Measurements from ENCODE around the gene OR5AU1.

OR5AU1 gene

DNA sequence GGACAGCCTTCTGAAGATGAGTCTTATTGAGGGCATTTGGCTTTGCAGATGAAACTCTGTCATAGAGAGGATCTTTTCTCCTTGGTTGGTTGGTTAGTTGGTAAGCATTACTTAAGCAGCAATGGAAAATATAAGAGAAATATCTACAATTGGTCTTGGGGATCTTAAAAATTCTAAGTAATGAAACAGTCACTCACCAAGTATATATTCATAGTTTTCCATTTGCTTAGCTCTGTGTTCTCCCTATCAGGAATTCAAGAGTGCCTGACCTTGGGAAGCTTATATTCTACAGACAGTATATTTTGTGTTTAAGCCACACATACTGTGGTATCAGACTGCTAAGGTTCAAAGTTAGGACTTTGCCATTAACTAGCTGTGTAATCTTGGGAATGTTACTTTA, at the start of gene OR5AU1:
Gene OR5AU1, minus strand, starts transcription at position 101 of the 400 bp plus-strand sequence. CDS start 191 bp downstream, outside the sequence.
- Histone ChIP-seq H3K27me3 (ENCODE audit: control insufficient read depth in 1 of 2, insufficient read depth in 2 of 2, low read length in 2 of 2) (no peaks in the 10 kb centered on the region), H3K4me3 (ENCODE audit: low read depth in 1 of 2, low read length in 2 of 2) (no peak within 1 kb of the TSS), H3K27ac (ENCODE audit: low read depth, low read length) (no peak within 1 kb of the TSS), H3K9ac (ENCODE audit: low read length) (no peak within 1 kb of the TSS), H3K9me3 (ENCODE audit: low read length) (no peaks in the 10 kb centered on the region), H3K4me1 (ENCODE audit: insufficient read depth, low read length) (no peaks in the 10 kb centered on the region), H3K36me3 (ENCODE audit: insufficient read depth, low read length) (no peaks in the 10 kb centered on the region)

DNA sequence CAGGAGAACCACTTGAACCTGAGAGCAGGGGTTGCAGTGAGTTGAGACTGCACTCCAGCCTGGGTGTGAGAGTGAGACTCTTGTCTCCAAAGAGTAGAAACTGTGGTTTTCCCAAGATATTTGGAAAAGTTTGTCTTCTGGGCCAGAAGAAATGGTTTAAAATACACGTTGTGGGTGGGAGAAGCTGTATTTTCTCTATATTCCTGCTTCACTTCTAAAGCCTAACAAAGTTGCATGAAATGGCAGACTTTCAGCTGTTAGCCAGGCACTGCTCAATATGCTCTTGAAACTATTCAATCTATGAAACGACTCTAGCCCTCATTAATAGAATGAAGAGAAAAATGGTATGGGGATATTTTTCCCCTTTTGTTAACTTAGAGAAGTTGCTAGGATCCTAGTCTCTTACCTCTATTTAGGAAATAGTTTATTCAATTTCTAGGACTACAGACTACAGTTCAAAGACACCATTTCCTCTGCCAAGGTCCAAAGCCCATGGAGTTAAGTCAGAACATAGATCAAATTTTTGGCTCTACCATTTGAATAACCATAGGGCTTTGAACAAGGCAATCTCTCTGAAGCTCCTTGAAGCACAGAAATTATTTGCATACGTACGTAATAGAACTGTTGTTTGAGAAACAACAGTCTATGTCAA, 49.3 kb upstream of the OR5AU1 start:
- H3K27me3 ChIP-seq (ENCODE audit: control insufficient read depth in 1 of 2, insufficient read depth in 2 of 2, low read length in 2 of 2): no peaks in the 10 kb centered on the region
- no peak overlapping the region for H3K27ac ChIP-seq (ENCODE audit: low read depth, low read length)
- H3K9me3 ChIP-seq (ENCODE audit: low read length): no peaks in the 10 kb centered on the region
- H3K4me3 ChIP-seq (ENCODE audit: low read depth in 1 of 2, low read length in 2 of 2): no peak overlapping the region
- H3K9ac ChIP-seq (ENCODE audit: low read length): no peak overlapping the region
- H3K36me3 ChIP-seq (ENCODE audit: insufficient read depth, low read length): peaks cover 36% of the 10 kb centered on the region
- H3K4me1 ChIP-seq (ENCODE audit: insufficient read depth, low read length): no peaks in the 10 kb centered on the region

DNA sequence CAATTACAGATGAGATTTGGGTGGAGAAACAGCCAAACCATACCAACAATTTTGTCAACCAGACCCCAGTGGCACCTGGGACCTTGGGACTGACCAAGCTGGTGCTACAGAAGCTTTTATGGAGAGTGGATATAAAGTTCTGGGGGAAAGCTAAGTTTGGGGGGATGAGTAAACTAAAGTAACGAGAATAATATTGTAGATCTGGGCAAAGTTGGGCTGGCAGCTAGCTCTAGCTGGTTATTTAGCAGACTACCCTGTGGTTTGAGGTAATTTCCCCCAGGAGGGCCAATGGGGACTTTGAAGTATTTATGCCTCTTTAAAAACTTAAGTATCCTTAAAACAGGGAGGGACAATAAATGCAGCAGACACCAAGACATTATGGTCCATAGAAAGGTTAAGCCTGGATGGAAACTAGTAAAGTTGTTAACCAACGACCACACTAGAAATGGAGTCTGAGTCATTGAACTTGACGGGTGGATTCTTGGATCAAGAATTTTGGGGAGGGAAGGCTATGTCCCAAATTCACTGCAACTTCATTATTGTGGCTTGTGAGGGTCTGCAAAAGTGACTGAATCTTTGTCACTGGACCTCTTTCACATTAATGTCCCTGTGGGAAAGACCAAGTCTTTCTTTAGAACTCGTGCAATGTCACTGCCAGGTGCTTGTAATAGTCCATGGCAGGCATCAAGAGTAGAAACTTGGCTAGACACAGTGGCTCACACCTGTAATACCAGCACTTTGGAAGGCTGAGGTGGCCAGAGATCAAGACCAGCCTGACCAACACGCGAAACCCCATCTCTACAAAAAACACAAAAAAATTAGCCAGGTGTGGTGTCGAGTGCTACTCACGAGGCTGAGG, 48.5 kb upstream of the OR5AU1 start:
- Histone ChIP-seq H3K4me1 (ENCODE audit: insufficient read depth, low read length) (no peaks in the 10 kb centered on the region), H3K27me3 (ENCODE audit: control insufficient read depth in 1 of 2, insufficient read depth in 2 of 2, low read length in 2 of 2) (no peaks in the 10 kb centered on the region), H3K9me3 (ENCODE audit: low read length) (no peaks in the 10 kb centered on the region), H3K4me3 (ENCODE audit: low read depth in 1 of 2, low read length in 2 of 2) (no peak overlapping the region), H3K9ac (ENCODE audit: low read length) (no peak overlapping the region), H3K27ac (ENCODE audit: low read depth, low read length) (no peak overlapping the region), H3K36me3 (ENCODE audit: insufficient read depth, low read length) (peaks cover 28% of the 10 kb centered on the region)

DNA sequence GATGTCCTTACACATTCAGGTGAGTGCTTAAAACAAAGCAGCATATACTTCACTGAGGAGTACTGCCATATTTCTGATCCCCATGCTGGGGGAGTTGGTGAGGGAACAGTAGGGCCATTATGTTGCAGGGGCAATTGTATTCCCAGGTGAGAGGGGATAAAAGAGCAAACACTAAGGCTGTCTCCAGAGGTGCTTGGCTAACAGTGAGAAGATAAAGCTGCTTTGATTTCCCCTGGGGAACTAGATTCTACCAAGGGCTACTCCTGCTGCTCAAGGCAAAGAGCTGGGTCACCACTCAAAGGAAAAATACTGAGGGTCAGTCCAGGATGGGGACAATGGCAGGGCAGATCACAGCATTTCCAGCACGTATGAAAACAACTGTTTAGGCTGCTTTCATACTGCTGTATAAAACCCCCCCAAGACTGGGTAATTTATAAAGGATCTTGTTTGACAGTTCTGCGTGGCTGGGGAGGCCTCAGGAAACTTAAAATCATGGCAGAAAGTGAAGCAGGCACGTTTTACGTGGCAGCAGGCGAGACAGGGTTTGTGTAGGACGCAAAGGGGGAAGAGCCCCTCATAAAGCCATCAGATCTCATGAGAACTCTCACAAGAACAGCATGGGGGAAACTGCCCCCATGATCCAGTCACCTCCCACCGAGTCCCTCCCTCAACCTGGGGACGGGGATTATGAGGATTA, 47.8 kb upstream of the OR5AU1 start:
- Histone ChIP-seq H3K4me1 (ENCODE audit: insufficient read depth, low read length) (no peaks in the 10 kb centered on the region), H3K27ac (ENCODE audit: low read depth, low read length) (no peak overlapping the region), H3K9me3 (ENCODE audit: low read length) (no peaks in the 10 kb centered on the region), H3K9ac (ENCODE audit: low read length) (no peak overlapping the region), H3K4me3 (ENCODE audit: low read depth in 1 of 2, low read length in 2 of 2) (no peak overlapping the region), H3K36me3 (ENCODE audit: insufficient read depth, low read length) (peaks cover 24% of the 10 kb centered on the region), H3K27me3 (ENCODE audit: control insufficient read depth in 1 of 2, insufficient read depth in 2 of 2, low read length in 2 of 2) (no peaks in the 10 kb centered on the region)

DNA sequence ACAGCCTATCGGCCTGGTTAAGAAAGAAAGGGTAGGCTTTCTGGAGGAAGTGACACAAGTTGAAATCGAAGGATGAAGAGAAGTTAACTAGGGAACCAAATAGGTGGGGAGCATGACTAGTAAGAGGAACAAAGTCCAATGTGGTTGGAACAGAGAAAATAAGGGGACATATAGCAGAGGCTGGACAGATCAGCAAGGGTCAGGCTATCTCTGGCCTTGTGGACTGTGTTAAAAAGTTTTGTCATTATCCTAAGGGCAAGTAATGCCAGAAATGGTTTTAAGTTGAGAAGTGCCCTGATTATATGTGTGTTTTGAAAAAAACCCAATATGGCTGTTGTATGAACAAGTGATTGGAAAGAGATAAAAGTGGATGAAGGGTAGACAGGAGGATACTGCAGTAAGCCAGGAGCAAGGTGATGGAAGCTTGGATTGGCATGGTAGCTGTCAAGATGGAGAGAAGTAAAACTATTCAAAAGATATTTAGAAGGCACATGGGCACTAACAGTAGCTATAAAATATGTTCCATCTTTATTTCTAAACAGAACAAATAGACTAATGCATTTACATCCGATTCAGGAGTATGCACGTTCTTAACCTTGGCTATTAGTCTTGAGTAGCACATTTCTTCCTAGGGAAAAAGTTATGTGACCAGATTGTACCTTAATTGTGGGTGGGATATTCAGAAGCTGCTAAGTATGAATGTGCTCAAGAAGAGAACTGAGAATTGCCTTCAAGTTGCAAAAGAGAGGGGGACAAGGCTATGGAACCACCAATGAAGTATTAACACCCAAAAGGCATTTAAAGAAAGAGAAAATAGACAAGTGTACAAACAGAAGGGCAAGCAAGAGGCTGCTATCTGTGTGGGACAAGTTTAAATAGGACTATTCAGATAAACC, 46.8 kb upstream of the OR5AU1 start:
- H3K36me3 ChIP-seq (ENCODE audit: insufficient read depth, low read length): peaks cover 15% of the 10 kb centered on the region
- no peak overlapping the region for H3K27ac ChIP-seq (ENCODE audit: low read depth, low read length)
- no peak overlapping the region for H3K9ac ChIP-seq (ENCODE audit: low read length)
- no peak overlapping the region for H3K4me3 ChIP-seq (ENCODE audit: low read depth in 1 of 2, low read length in 2 of 2)
- no peaks in the 10 kb centered on the region for H3K27me3 ChIP-seq (ENCODE audit: control insufficient read depth in 1 of 2, insufficient read depth in 2 of 2, low read length in 2 of 2)
- H3K4me1 ChIP-seq (ENCODE audit: insufficient read depth, low read length): no peaks in the 10 kb centered on the region
- H3K9me3 ChIP-seq (ENCODE audit: low read length): no peaks in the 10 kb centered on the region

DNA sequence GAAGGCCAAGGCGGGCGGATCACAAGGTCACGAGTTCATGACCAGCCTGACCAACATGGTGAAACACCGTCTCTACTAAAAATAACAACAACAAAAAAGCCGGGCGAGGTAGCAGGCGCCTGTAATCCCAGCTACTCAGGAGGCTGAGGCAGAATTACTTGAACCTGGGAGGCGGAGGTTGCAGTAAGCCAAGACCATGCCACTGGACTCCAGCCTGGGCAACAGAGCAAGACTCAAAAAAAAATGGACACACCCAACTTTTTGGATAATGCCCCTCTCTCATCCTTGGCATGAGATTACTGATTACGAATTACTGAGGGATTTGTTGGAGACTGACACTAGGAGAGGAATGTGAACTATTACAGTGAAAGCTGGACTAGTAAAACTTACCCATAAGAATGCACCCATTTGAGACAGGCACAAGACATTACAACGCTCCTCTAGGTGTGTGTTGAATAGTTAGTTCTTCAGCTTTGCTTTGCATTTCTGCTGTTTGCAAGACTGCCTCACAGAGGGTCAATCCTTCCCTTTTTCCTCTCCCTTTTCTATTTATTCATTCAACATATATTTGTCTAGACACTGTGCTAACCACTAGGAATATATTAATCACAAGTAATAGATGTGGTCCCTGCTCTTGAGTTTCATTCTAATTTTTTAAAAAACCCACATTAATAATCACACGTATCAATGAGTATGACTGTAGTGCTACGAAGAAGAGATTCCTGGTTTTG, 46.0 kb upstream of the OR5AU1 start:
- no peak overlapping the region for H3K27ac ChIP-seq (ENCODE audit: low read depth, low read length)
- no peak overlapping the region for H3K9ac ChIP-seq (ENCODE audit: low read length)
- no peak overlapping the region for H3K4me3 ChIP-seq (ENCODE audit: low read depth in 1 of 2, low read length in 2 of 2)
- H3K9me3 ChIP-seq (ENCODE audit: low read length): no peaks in the 10 kb centered on the region
- no peaks in the 10 kb centered on the region for H3K27me3 ChIP-seq (ENCODE audit: control insufficient read depth in 1 of 2, insufficient read depth in 2 of 2, low read length in 2 of 2)
- no peaks in the 10 kb centered on the region for H3K4me1 ChIP-seq (ENCODE audit: insufficient read depth, low read length)
- H3K36me3 ChIP-seq (ENCODE audit: insufficient read depth, low read length): peaks cover 7% of the 10 kb centered on the region

DNA sequence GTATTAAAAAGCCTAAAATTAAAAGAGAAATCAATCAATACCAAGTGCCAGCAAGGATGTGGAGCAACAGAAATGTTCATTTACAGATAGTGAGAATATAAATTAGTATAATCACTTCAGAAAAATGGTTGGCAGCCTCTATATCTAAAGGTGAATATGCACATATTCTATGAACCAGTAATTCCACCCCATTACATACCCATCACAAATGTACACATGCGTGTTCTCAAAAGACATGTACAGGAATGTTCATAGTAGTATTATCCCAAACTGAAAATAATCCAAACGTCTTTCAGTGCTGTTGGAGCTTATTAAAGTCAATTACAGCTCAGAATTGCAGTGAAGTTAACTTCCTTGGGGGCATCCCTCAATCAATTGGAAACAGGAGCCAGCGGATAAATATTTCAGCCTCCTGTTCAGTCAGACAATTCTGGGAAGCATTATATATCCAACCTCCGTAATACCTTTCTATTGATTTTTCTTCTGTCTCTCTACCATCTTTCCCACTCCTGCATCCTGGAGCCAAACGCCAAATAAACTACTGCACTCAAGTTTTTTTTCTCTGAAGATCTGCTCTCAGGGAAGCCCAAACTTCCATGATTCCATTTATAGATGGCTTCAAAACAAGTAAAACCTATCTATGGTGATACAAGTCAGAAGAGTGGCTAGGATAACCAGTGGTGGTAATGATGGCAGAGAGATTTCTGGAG, 45.0 kb upstream of the OR5AU1 start:
- Histone ChIP-seq H3K27me3 (ENCODE audit: control insufficient read depth in 1 of 2, insufficient read depth in 2 of 2, low read length in 2 of 2) (no peaks in the 10 kb centered on the region), H3K4me1 (ENCODE audit: insufficient read depth, low read length) (no peaks in the 10 kb centered on the region), H3K27ac (ENCODE audit: low read depth, low read length) (no peak overlapping the region), H3K9ac (ENCODE audit: low read length) (no peak overlapping the region), H3K36me3 (ENCODE audit: insufficient read depth, low read length) (peaks cover 4% of the 10 kb centered on the region), H3K4me3 (ENCODE audit: low read depth in 1 of 2, low read length in 2 of 2) (no peak overlapping the region), H3K9me3 (ENCODE audit: low read length) (no peaks in the 10 kb centered on the region)

DNA sequence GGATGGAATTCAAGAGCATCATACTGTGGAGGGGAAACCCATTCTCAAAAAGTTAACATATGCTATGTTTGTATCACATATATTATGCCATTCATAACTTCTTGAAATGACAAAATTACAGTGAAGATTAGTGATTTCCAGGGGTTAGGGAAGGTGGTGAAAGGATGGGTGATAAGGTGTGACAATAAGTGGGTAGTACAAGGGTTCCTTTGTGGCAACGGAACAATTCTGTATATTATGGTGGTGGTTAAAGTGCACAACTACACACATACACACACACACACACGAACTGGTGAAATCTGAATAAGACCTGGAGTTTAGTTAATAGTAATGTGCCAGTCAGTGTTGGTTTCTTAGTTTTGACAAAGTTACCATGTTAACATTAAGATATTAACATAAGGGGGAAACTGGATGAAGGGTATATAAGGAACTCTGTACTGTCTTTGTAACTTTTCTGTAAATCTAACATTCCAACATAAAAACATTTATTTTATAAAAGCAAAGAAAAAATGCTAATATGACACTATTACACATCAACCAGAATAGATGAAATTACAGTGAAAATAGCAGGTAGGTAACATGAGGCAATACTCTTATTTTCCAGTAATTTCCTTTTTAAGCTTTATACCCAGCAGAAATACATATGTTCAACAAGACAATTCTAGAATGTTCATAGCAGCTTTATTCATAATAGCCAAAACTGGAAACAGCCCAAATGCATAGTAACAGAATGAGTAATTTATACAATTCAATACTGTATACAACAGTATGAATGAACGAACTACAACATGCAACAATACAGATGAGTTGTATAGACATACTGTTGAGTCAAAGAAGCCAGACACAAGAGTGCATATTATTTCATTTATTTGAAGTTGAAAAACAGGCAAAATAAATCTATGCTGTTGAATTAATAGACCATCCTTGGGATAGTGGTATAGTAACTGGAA, 44.0 kb upstream of the OR5AU1 start:
- no peak overlapping the region for H3K9ac ChIP-seq (ENCODE audit: low read length)

DNA sequence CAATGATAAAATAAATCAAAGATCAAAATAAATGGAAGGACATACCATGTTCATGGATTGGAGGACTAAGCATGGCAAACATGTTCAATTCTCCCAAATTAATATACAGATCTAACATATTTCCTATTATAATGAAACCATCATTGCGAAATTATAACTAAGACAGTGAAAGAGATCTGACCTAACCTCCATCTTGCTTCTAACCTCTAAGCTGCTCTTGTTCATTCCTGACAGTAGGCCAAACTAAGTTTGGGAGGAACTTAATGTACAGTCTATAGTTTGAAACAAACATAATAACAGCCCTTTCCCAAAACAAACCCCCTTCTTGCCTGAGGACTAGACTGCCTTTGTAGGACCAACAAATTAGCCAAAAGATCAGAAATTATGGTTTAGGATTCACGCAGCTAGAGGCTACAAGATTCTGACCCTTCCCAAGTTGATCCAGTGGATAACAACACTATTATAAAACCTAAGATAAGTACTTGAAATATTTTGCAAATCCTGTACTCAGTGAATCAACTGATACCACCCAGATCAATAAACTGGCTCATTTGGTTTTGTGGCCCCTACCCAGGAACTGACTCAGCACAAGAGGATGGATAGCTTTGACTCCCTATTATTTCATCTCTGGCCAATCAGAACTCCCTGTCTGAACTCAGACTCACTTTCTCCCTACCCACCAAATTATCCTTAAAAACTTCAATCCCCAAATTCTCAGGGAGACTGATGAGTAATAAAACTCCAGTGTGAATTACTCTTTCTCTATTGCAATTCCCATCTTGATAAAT, 41.7 kb upstream of the OR5AU1 start:
- H3K27ac ChIP-seq (ENCODE audit: low read depth, low read length): no peak overlapping the region
- H3K9ac ChIP-seq (ENCODE audit: low read length): no peak overlapping the region
- H3K27me3 ChIP-seq (ENCODE audit: control insufficient read depth in 1 of 2, insufficient read depth in 2 of 2, low read length in 2 of 2): no peaks in the 10 kb centered on the region
- no peaks in the 10 kb centered on the region for H3K36me3 ChIP-seq (ENCODE audit: insufficient read depth, low read length)
- no peaks in the 10 kb centered on the region for H3K4me1 ChIP-seq (ENCODE audit: insufficient read depth, low read length)
- no peaks in the 10 kb centered on the region for H3K9me3 ChIP-seq (ENCODE audit: low read length)
- H3K4me3 ChIP-seq (ENCODE audit: low read depth in 1 of 2, low read length in 2 of 2): no peak overlapping the region

More for the DNA sequence above, 44.0 kb upstream of the OR5AU1 start:
- Histone ChIP-seq H3K27me3 (ENCODE audit: control insufficient read depth in 1 of 2, insufficient read depth in 2 of 2, low read length in 2 of 2) (no peaks in the 10 kb centered on the region), H3K4me3 (ENCODE audit: low read depth in 1 of 2, low read length in 2 of 2) (no peak overlapping the region), H3K4me1 (ENCODE audit: insufficient read depth, low read length) (no peaks in the 10 kb centered on the region), H3K36me3 (ENCODE audit: insufficient read depth, low read length) (peaks cover 4% of the 10 kb centered on the region), H3K27ac (ENCODE audit: low read depth, low read length) (no peak overlapping the region), H3K9me3 (ENCODE audit: low read length) (no peaks in the 10 kb centered on the region)

Data from muscle layer of colon (tissue), 2 donors.